H1 (cell line): ENCODE results near the gene KDELR1. TPM values are rescaled to one million over a fixed set of nuclear protein-coding genes. Genes with fewer than 3 reads are reported as not detected.
A peak's percentile ranks its signal among the peaks of the same experiment; 100 is the strongest.

Experiments
- EZH2 ChIP-seq: fragments of 200-600 bp; sonication (generic); IDR thresholded peaks from 2 replicates; pipeline ENCODE4 v1.7.1; 2012; ENCODE audit warnings: low read depth, mild to moderate bottlenecking, moderate library complexity, low read length, inconsistent platforms; ENCODE audit not compliant: severe bottlenecking
- HDAC2 ChIP-seq, 2 experiments: fragments of 300-600 bp in 1 of 2; sonication (generic) in 1 of 2; IDR thresholded peaks; 2 replicates each; pipeline ENCODE4 v1.6.1; 2011 to 2012; ENCODE audit warnings: low read depth in 2 of 2, low read length in 2 of 2, mild to moderate bottlenecking in 2 of 2, moderate library complexity in 2 of 2, borderline replicate concordance in 1 of 2, inconsistent platforms in 1 of 2
- KDM1A ChIP-seq: fragments of 200-600, 300-600 bp; sonication (generic); IDR thresholded peaks from 2 replicates; pipeline ENCODE4 v1.7.1; 2016; ENCODE audit warnings: mild to moderate bottlenecking, low read length, borderline replicate concordance
- TBP ChIP-seq: IDR thresholded peaks from 2 replicates; pipeline ENCODE4 v1.6.1; 2011; ENCODE audit warnings: low read depth, low read length, improper control_type of control experiment
- polyA plus RNA-seq, 7 experiments: library from polyadenylated mRNA; depleted of rRNA in 3 of 7; stranded (reverse) in 5 of 7; unstranded in 2 of 7; fragments of >200 nt in 5 of 7; fragments of 200-250 nt in 2 of 7; gene quantifications; 1 replicate in 5 of 7; 2 replicates in 1 of 7; 4 replicates in 1 of 7; pipeline versions ENCODE4 v1.2.1 to v1.2.3, GENCODE V29; 2011 to 2013; ENCODE audit warnings: missing spikeins in 2 of 7, mixed read lengths in 2 of 7
- total RNA-seq: library from RNA; stranded (reverse); fragmentation: NEBNext Ultra II Directional; extraction: Animal tissue kit (Norgen Biotek cat#: 25700); gene quantifications from 2 replicates; pipeline ENCODE4 v1.2.1, GENCODE V29; 2021
- TF ChIP-seq, protein P1 (sequence below): fragments of 300-600 bp; sonication (generic); IDR thresholded peaks from 2 replicates; pipeline ENCODE4 v1.7.1; 2012; ENCODE audit warnings: low read length, moderate library complexity, mild to moderate bottlenecking, inconsistent platforms; ENCODE audit not compliant: insufficient replicate concordance

The KDELR1 gene
- total and polyA plus RNA-seq, 2 of the 8 experiments (the other 6 are each of a cell fraction or from before 2014, with no cell fraction given), result 225 to 231 TPM

DNA sequence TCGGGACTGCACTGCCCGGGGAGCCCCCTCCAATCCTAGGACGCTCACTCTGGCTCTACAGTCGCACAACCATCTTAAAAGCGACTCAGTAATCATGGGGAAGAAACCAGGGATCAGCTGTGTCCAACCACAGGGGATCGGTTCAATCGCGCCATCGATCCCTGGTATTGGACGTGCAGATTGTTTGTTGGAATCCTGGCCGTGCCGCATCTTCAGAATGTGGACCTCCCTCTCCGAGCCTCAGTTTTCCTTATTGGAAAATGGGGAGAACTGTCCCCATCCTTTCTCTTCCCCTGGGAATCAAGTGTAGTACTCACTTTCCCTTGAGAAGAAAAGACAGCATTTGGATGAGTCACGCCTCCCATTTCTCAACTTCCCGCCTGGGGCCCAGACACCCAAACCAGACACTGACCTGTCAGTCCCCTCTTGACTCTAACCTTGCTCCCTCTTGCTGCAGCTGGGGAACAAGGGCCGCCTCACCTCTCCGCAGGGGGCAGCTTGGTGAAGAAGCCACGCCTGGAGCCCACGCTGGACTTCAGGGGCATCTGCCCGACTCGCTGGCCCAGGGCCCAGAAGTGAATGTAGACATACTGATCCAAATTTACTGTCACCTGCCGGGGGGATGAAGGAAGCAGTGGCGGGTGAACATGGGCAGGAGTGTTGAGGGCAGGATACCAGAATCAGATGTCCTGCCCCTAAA is 48.4 kb downstream of the KDELR1 start (continued):
- TF ChIP-seq, protein P1, sequence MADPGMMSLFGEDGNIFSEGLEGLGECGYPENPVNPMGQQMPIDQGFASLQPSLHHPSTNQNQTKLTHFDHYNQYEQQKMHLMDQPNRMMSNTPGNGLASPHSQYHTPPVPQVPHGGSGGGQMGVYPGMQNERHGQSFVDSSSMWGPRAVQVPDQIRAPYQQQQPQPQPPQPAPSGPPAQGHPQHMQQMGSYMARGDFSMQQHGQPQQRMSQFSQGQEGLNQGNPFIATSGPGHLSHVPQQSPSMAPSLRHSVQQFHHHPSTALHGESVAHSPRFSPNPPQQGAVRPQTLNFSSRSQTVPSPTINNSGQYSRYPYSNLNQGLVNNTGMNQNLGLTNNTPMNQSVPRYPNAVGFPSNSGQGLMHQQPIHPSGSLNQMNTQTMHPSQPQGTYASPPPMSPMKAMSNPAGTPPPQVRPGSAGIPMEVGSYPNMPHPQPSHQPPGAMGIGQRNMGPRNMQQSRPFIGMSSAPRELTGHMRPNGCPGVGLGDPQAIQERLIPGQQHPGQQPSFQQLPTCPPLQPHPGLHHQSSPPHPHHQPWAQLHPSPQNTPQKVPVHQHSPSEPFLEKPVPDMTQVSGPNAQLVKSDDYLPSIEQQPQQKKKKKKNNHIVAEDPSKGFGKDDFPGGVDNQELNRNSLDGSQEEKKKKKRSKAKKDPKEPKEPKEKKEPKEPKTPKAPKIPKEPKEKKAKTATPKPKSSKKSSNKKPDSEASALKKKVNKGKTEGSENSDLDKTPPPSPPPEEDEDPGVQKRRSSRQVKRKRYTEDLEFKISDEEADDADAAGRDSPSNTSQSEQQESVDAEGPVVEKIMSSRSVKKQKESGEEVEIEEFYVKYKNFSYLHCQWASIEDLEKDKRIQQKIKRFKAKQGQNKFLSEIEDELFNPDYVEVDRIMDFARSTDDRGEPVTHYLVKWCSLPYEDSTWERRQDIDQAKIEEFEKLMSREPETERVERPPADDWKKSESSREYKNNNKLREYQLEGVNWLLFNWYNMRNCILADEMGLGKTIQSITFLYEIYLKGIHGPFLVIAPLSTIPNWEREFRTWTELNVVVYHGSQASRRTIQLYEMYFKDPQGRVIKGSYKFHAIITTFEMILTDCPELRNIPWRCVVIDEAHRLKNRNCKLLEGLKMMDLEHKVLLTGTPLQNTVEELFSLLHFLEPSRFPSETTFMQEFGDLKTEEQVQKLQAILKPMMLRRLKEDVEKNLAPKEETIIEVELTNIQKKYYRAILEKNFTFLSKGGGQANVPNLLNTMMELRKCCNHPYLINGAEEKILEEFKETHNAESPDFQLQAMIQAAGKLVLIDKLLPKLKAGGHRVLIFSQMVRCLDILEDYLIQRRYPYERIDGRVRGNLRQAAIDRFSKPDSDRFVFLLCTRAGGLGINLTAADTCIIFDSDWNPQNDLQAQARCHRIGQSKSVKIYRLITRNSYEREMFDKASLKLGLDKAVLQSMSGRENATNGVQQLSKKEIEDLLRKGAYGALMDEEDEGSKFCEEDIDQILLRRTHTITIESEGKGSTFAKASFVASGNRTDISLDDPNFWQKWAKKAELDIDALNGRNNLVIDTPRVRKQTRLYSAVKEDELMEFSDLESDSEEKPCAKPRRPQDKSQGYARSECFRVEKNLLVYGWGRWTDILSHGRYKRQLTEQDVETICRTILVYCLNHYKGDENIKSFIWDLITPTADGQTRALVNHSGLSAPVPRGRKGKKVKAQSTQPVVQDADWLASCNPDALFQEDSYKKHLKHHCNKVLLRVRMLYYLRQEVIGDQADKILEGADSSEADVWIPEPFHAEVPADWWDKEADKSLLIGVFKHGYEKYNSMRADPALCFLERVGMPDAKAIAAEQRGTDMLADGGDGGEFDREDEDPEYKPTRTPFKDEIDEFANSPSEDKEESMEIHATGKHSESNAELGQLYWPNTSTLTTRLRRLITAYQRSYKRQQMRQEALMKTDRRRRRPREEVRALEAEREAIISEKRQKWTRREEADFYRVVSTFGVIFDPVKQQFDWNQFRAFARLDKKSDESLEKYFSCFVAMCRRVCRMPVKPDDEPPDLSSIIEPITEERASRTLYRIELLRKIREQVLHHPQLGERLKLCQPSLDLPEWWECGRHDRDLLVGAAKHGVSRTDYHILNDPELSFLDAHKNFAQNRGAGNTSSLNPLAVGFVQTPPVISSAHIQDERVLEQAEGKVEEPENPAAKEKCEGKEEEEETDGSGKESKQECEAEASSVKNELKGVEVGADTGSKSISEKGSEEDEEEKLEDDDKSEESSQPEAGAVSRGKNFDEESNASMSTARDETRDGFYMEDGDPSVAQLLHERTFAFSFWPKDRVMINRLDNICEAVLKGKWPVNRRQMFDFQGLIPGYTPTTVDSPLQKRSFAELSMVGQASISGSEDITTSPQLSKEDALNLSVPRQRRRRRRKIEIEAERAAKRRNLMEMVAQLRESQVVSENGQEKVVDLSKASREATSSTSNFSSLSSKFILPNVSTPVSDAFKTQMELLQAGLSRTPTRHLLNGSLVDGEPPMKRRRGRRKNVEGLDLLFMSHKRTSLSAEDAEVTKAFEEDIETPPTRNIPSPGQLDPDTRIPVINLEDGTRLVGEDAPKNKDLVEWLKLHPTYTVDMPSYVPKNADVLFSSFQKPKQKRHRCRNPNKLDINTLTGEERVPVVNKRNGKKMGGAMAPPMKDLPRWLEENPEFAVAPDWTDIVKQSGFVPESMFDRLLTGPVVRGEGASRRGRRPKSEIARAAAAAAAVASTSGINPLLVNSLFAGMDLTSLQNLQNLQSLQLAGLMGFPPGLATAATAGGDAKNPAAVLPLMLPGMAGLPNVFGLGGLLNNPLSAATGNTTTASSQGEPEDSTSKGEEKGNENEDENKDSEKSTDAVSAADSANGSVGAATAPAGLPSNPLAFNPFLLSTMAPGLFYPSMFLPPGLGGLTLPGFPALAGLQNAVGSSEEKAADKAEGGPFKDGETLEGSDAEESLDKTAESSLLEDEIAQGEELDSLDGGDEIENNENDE, result no peak
- TF ChIP-seq EZH2, result no peak
- peak; percentile 83; the same call in 1 of the 2 replicates for TF ChIP-seq KDM1A
- no peak for TF ChIP-seq TBP
- TF ChIP-seq HDAC2 (IDR thresholded peaks at IDR 0.05; ENCODE audit: borderline replicate concordance in 1 of 2, low read depth in 2 of 2, low read length in 2 of 2), result 0 out of 4 replicates have a peak, but pooled peaks of 1 of the 2 experiments have one; percentile 35
- TF ChIP-seq, all 59 proteins: peak for 2
